IPS-NIHi7 (cell line): Measurements from ENCODE around the gene PARD3.
"Not testable (repeated sequence)": the region's sequence is repeated elsewhere in the genome, so short reads cannot be mapped to it uniquely, and the experiment has no call there.

ENCODE experiments used
- DNase-seq: peaks from one replicate; pipeline ENCODE4 v3.0.0; 2012; ENCODE audit warnings: mixed read lengths; ENCODE audit errors: extremely low spot score

The PARD3 gene

GRCh38 chr10:34469446-34469845 lies 345.6 kb downstream of the PARD3 start:
- DNase-seq, result no peak

- no peak for DNase-seq
Observed at GRCh38 chr10:34467902-34468301, 347.2 kb downstream of the PARD3 start.

GRCh38 chr10:34467364-34467763 lies 347.7 kb downstream of the PARD3 start:
- DNase-seq, result no peak

GRCh38 chr10:34465678-34466077 lies 349.4 kb downstream of the PARD3 start:
- no peak for DNase-seq

GRCh38 chr10:34464591-34464990 lies 350.5 kb downstream of the PARD3 start:
- DNase-seq, result no peak

GRCh38 chr10:34464000-34464399 lies 351.1 kb downstream of the PARD3 start:
- no peak for DNase-seq

GRCh38 chr10:34462993-34463392 lies 352.1 kb downstream of the PARD3 start:
- no peak for DNase-seq

- no peak for DNase-seq
Observed at GRCh38 chr10:34462056-34462455, 353.0 kb downstream of the PARD3 start.

GRCh38 chr10:34454590-34455261 lies 360.4 kb downstream of the PARD3 start:
- DNase-seq, result no peak

- DNase-seq, result no peak
Observed at GRCh38 chr10:34449836-34450235, 365.3 kb downstream of the PARD3 start.

GRCh38 chr10:34446049-34446448 lies 369.0 kb downstream of the PARD3 start:
- no peak for DNase-seq

GRCh38 chr10:34444223-34445183 lies 370.6 kb downstream of the PARD3 start:
- DNase-seq, result no peak

GRCh38 chr10:34439386-34439785 lies 375.7 kb downstream of the PARD3 start:
- not testable (repeated sequence) for DNase-seq

GRCh38 chr10:34438741-34439140 lies 376.4 kb downstream of the PARD3 start:
- no peak for DNase-seq

GRCh38 chr10:34437906-34438305 lies 377.2 kb downstream of the PARD3 start:
- no peak for DNase-seq

- no peak for DNase-seq
Observed at GRCh38 chr10:34434119-34434594, 380.9 kb downstream of the PARD3 start.

GRCh38 chr10:34433241-34434076 lies 381.6 kb downstream of the PARD3 start:
- DNase-seq, result no peak

GRCh38 chr10:34432589-34432988 lies 382.5 kb downstream of the PARD3 start:
- DNase-seq, result no peak

- no peak for DNase-seq
Observed at GRCh38 chr10:34430685-34431084, 384.4 kb downstream of the PARD3 start.

GRCh38 chr10:34428501-34428900 lies 386.6 kb downstream of the PARD3 start:
- DNase-seq, result no peak

- no peak for DNase-seq
Observed at GRCh38 chr10:34427911-34428216, 387.2 kb downstream of the PARD3 start.
